HepG2 (cell line): ENCODE data around the gene TAOK3. TPM values are rescaled to one million over a fixed set of nuclear protein-coding genes. Genes with fewer than 3 reads are reported as not detected.

Experiments used
- BRD4 ChIP-seq: sonication (generic); formaldehyde crosslinking; IDR thresholded peaks from 2 replicates; pipeline ENCODE4 v1.4.0; 2020; ENCODE audit warnings: missing genetic modification reagents
- DMAP1 ChIP-seq: IDR thresholded peaks from 2 replicates; pipeline ENCODE4 v1.6.1; 2016
- ELF4 ChIP-seq: sonication (generic); formaldehyde crosslinking; IDR thresholded peaks from 2 replicates; pipeline ENCODE4 v1.5.0; 2020; ENCODE audit warnings: missing genetic modification reagents, mild to moderate bottlenecking, moderate library complexity, borderline replicate concordance
- GABPB1 ChIP-seq: IDR thresholded peaks from 2 replicates; pipeline ENCODE4 v1.6.1; 2016; ENCODE audit warnings: mild to moderate bottlenecking, missing genetic modification reagents, moderate library complexity, missing compliant biosample characterization
- KLF11 ChIP-seq: IDR thresholded peaks from 2 replicates; pipeline ENCODE4 v1.6.1; 2016; ENCODE audit warnings: missing compliant biosample characterization
- KLF13 ChIP-seq: sonication (generic); formaldehyde crosslinking; IDR thresholded peaks from 2 replicates; pipeline ENCODE4 v1.4.0; 2020; ENCODE audit warnings: mild to moderate bottlenecking, missing genetic modification reagents
- MIER2 ChIP-seq: IDR thresholded peaks from 2 replicates; pipeline ENCODE4 v1.6.1; 2016; ENCODE audit warnings: missing biosample characterization, missing genetic modification reagents
- NCOA2 ChIP-seq: sonication (generic); formaldehyde crosslinking; IDR thresholded peaks from 2 replicates; pipeline ENCODE4 v1.8.0; 2022; ENCODE audit warnings: inconsistent platforms
- NPAS2 ChIP-seq: sonication (generic); formaldehyde crosslinking; IDR thresholded peaks from 2 replicates; pipeline ENCODE4 v1.8.0; 2022; ENCODE audit warnings: mild to moderate bottlenecking, missing genetic modification reagents, borderline replicate concordance
- NR3C1 ChIP-seq: sonication (generic); formaldehyde crosslinking; IDR thresholded peaks from 2 replicates; pipeline ENCODE4 v1.4.0; 2020; ENCODE audit warnings: missing genetic modification reagents
- PAX8 ChIP-seq: sonication (generic); formaldehyde crosslinking; IDR thresholded peaks from 2 replicates; pipeline ENCODE4 v1.8.0; 2022; ENCODE audit warnings: mild to moderate bottlenecking, missing genetic modification reagents, borderline replicate concordance
- PHF21A ChIP-seq: sonication (generic); formaldehyde crosslinking; IDR thresholded peaks from 2 replicates; pipeline ENCODE4 v1.5.0; 2020; ENCODE audit warnings: mild to moderate bottlenecking, missing genetic modification reagents
- POLR2AphosphoS5 ChIP-seq: IDR thresholded peaks from 2 replicates; pipeline ENCODE4 v1.6.1; 2012; ENCODE audit warnings: low read depth, low read length
- PRPF4 ChIP-seq: fragments of 200-400 bp; formaldehyde crosslinking; IDR thresholded peaks from 2 replicates; pipeline ENCODE4 v1.6.1; 2016; ENCODE audit warnings: low read length, low read depth; ENCODE audit not compliant: poor library complexity, severe bottlenecking
- RBM22 ChIP-seq: fragments of 200-400 bp; formaldehyde crosslinking; optimal IDR thresholded peaks from 2 replicates; pipeline ENCODE3; 2017; ENCODE audit warnings: mild to moderate bottlenecking, low read length, moderate library complexity
- REPIN1 ChIP-seq: sonication (generic); formaldehyde crosslinking; IDR thresholded peaks from 2 replicates; pipeline ENCODE4 v1.8.0; 2022; ENCODE audit warnings: missing genetic modification reagents, low read depth, mild to moderate bottlenecking, borderline replicate concordance
- SMARCC2 ChIP-seq: fragments of 450-650 bp; IDR thresholded peaks from 2 replicates; pipeline ENCODE4 v1.6.1; 2017; ENCODE audit warnings: antibody characterized with exemption, mild to moderate bottlenecking
- THAP11 ChIP-seq: IDR thresholded peaks from 2 replicates; pipeline ENCODE4 v1.6.1; 2016; ENCODE audit warnings: missing biosample characterization, missing genetic modification reagents
- TRIM24 ChIP-seq: sonication (generic); formaldehyde crosslinking; IDR thresholded peaks from 2 replicates; pipeline ENCODE4 v1.8.0; 2022; ENCODE audit warnings: mild to moderate bottlenecking, missing genetic modification reagents
- ZMAT3 ChIP-seq: sonication (generic); formaldehyde crosslinking; conservative IDR thresholded peaks from 2 replicates; pipeline ENCODE4 v1.7.0; 2021; ENCODE audit warnings: missing genetic modification reagents
- ZMYM3 ChIP-seq: sonication (generic); formaldehyde crosslinking; IDR thresholded peaks from 2 replicates; pipeline ENCODE4 v1.5.1; 2020; ENCODE audit warnings: mild to moderate bottlenecking, missing genetic modification reagents
- ZNF12 ChIP-seq: sonication (generic); formaldehyde crosslinking; IDR thresholded peaks from 2 replicates; pipeline ENCODE4 v1.5.0; 2020; ENCODE audit warnings: missing genetic modification reagents
- ZNF235 ChIP-seq: sonication (generic); formaldehyde crosslinking; IDR thresholded peaks from 2 replicates; pipeline ENCODE4 v1.8.1; 2023; ENCODE audit warnings: mild to moderate bottlenecking, missing genetic modification reagents, borderline replicate concordance
- ZNF326 ChIP-seq: sonication (generic); formaldehyde crosslinking; IDR thresholded peaks from 2 replicates; pipeline ENCODE4 v1.4.0; 2020; ENCODE audit warnings: missing genetic modification reagents, borderline replicate concordance
- ZNF746 ChIP-seq: sonication (generic); formaldehyde crosslinking; IDR thresholded peaks from 2 replicates; pipeline ENCODE4 v1.8.0; 2022; ENCODE audit warnings: mild to moderate bottlenecking, missing genetic modification reagents
- ZNF776 ChIP-seq: sonication (generic); formaldehyde crosslinking; IDR thresholded peaks from 2 replicates; pipeline ENCODE4 v1.4.0; 2020; ENCODE audit warnings: mild to moderate bottlenecking, missing genetic modification reagents
- polyA plus RNA-seq, 8 experiments: library from polyadenylated mRNA; depleted of rRNA in 3 of 8; stranded (reverse) in 7 of 8; unstranded in 1 of 8; fragments of >200 nt; fragmentation: Illumina TruSeq in 4 of 8; extraction: Trizol in 4 of 8; gene quantifications; 2 replicates each; pipeline versions ENCODE4 v1.2.1 to v1.2.3, GENCODE V29; 2011 to 2016; ENCODE audit warnings: low read depth in 4 of 8, missing spikeins in 1 of 8, mixed read lengths in 1 of 8; ENCODE audit not compliant: insufficient read depth in 1 of 8
- total RNA-seq, 5 experiments: library from RNA; depleted of rRNA; stranded (reverse); fragments of >200 nt; fragmentation: Illumina TruSeq; extraction: Trizol; gene quantifications; 2 replicates each; pipeline ENCODE4 v1.2.3, GENCODE V29; 2016; ENCODE audit warnings: low read depth in 1 of 5
- TF ChIP-seq, protein P1 (sequence below): sonication (generic); formaldehyde crosslinking; IDR thresholded peaks from 2 replicates; pipeline ENCODE4 v1.5.0; 2020; ENCODE audit warnings: missing genetic modification reagents
- TF ChIP-seq, protein P2 (sequence below): sonication (generic); formaldehyde crosslinking; IDR thresholded peaks from 2 replicates; pipeline ENCODE4 v1.5.0; 2020; ENCODE audit warnings: missing genetic modification reagents
- TF ChIP-seq, protein P3 (sequence below): sonication (generic); formaldehyde crosslinking; IDR thresholded peaks from 2 replicates; pipeline ENCODE4 v1.8.1; 2023; ENCODE audit warnings: missing genetic modification reagents, inconsistent platforms, borderline replicate concordance

TAOK3 gene
- total and polyA plus RNA-seq, 2 of the 13 experiments (the other 11 are each of a cell fraction or from before 2014, with no cell fraction given): 10.4 to 12.3 TPM

DNA sequence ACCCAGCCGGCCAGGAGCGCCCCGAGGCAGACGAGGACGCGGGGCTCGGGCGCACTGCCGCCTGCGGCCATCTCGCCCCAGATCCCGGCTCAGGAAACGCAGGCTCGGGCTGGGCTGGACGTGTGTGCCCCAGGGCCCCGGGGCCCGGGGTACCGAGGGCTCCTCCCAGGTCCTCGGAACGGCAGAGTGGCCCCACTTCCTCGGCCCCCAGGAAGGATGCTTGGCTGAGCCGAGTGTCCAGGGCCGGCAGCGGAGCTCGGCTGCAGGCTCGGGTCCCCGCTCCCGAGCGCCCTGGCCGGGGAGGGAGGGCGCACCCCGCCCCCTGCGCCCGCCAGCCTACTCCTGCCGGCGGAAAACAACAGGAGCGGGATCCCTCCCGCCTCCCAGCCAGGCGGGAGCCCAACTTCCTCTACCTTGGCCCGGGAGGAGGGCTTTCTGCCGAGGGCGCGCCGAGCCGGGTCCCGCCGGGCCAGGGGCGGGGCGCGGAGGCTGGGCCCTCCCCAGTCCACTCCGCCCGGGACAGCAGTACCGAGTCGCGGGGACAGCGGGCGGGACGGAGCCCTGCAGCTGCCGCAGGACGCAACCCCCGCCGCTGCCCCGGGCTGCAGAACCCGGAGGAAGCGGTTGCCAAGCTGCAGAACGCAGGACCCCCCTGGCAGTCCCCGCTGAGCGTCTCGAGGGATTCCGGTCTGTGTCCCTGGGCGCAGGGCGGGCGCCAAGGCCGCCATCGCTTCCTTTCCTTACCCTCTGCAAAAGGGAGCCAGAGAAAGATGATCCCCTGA, 268.9 kb downstream of the TAOK3 start, which contains the start of gene VSIG10 (continued):
- TF ChIP-seq TRIM24 (CRISPR knock-in tag) (no peak), RBM22 (no peak), ZNF235 (CRISPR knock-in tag) (no peak), THAP11 (CRISPR knock-in tag) (peak; percentile 56; the same call in 1 of the 2 replicates), ZNF326 (no peak), MIER2 (CRISPR knock-in tag) (no peak), KLF13 (no peak), REPIN1 (no peak), PRPF4 (no peak), ELF4 (CRISPR knock-in tag) (no peak), POLR2AphosphoS5 (peak; percentile 55; the same call in 1 of the 2 replicates), KLF11 (no peak), ZNF746 (peak; percentile 88; the same call in 1 of the 2 replicates), BRD4 (CRISPR knock-in tag) (peak; percentile 53; the same call in 1 of the 2 replicates), NPAS2 (CRISPR knock-in tag) (no peak), ZNF776 (CRISPR knock-in tag) (peak; percentile 75; the same call in 1 of the 2 replicates), GABPB1 (CRISPR knock-in tag) (peak; percentile 85), ZMAT3 (CRISPR knock-in tag) (0 out of 2 replicates have a peak, but pooled peaks have one; percentile 34), DMAP1 (CRISPR knock-in tag) (0 out of 2 replicates have a peak, but pooled peaks have one; percentile 18), PAX8 (CRISPR knock-in tag) (no peak), NR3C1 (CRISPR knock-in tag) (no peak), NCOA2 (CRISPR knock-in tag) (no peak; the same call in 1 of the 2 replicates), SMARCC2 (no peak), ZNF12 (CRISPR knock-in tag) (no peak), PHF21A (CRISPR knock-in tag) (peak; percentile 72; the same call in 1 of the 2 replicates), ZMYM3 (CRISPR knock-in tag) (no peak)
- TF ChIP-seq, protein P1, sequence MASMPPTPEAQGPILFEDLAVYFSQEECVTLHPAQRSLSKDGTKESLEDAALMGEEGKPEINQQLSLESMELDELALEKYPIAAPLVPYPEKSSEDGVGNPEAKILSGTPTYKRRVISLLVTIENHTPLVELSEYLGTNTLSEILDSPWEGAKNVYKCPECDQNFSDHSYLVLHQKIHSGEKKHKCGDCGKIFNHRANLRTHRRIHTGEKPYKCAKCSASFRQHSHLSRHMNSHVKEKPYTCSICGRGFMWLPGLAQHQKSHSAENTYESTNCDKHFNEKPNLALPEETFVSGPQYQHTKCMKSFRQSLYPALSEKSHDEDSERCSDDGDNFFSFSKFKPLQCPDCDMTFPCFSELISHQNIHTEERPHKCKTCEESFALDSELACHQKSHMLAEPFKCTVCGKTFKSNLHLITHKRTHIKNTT: no peak
- TF ChIP-seq, protein P2, sequence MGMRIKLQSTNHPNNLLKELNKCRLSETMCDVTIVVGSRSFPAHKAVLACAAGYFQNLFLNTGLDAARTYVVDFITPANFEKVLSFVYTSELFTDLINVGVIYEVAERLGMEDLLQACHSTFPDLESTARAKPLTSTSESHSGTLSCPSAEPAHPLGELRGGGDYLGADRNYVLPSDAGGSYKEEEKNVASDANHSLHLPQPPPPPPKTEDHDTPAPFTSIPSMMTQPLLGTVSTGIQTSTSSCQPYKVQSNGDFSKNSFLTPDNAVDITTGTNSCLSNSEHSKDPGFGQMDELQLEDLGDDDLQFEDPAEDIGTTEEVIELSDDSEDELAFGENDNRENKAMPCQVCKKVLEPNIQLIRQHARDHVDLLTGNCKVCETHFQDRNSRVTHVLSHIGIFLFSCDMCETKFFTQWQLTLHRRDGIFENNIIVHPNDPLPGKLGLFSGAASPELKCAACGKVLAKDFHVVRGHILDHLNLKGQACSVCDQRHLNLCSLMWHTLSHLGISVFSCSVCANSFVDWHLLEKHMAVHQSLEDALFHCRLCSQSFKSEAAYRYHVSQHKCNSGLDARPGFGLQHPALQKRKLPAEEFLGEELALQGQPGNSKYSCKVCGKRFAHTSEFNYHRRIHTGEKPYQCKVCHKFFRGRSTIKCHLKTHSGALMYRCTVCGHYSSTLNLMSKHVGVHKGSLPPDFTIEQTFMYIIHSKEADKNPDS: no peak
- TF ChIP-seq, protein P3, sequence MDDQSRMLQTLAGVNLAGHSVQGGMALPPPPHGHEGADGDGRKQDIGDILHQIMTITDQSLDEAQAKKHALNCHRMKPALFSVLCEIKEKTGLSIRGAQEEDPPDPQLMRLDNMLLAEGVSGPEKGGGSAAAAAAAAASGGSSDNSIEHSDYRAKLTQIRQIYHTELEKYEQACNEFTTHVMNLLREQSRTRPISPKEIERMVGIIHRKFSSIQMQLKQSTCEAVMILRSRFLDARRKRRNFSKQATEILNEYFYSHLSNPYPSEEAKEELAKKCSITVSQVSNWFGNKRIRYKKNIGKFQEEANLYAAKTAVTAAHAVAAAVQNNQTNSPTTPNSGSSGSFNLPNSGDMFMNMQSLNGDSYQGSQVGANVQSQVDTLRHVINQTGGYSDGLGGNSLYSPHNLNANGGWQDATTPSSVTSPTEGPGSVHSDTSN: no peak
